WERI-Rb-1 (cell line): ENCODE data around the gene PNPLA1.

Experiments used
- DNase-seq: peaks from one replicate; pipeline ENCODE4 v3.0.0-alpha.2; 2020
- H3K27ac ChIP-seq: fragments of 250-450 bp; sonication (Bioruptor Pico); 2 replicates; pipeline ENCODE4 v1.5.1; 2020; ENCODE audit warnings: mild to moderate bottlenecking, moderate library complexity
- H3K27me3 ChIP-seq: fragments of 250-450 bp; sonication (Bioruptor Pico); 2 replicates; pipeline ENCODE4 v1.5.1; 2021; ENCODE audit warnings: mild to moderate bottlenecking, low read depth, moderate library complexity; ENCODE audit not compliant: insufficient read depth, severe bottlenecking
- H3K36me3 ChIP-seq: fragments of 250-450 bp; sonication (Bioruptor Pico); 2 replicates; pipeline ENCODE4 v1.5.1; 2020; ENCODE audit warnings: mild to moderate bottlenecking, moderate library complexity
- H3K4me3 ChIP-seq: 2 replicates; pipeline ENCODE4 v1.5.1; 2011; ENCODE audit warnings: low read depth, mild to moderate bottlenecking, control low read depth, low read length
- H3K9me3 ChIP-seq: fragments of 250-450 bp; sonication (Bioruptor Pico); 2 replicates; pipeline ENCODE4 v1.5.1; 2021; ENCODE audit warnings: mild to moderate bottlenecking, moderate library complexity; ENCODE audit not compliant: severe bottlenecking
- CTCF ChIP-seq: IDR thresholded peaks from 2 replicates; pipeline ENCODE4 v1.5.1; 2011; ENCODE audit warnings: low read depth, mild to moderate bottlenecking, control low read depth, inconsistent platforms, low read length

PNPLA1 gene

GRCh38 chr6:36308514-36308913 lies 38.7 kb downstream of the PNPLA1 start:
- Histone ChIP-seq H3K9me3 (no peaks in the 10 kb centered on the region), H3K27me3 (no peaks in the 10 kb centered on the region), H3K27ac (no peak overlapping the region), H3K4me3 (no peak overlapping the region), H3K36me3 (no peaks in the 10 kb centered on the region)
- DNase-seq, result no peak
- TF ChIP-seq CTCF, result no peak

- TF ChIP-seq CTCF, result no peak
- no peaks in the 10 kb centered on the region for H3K36me3 ChIP-seq
- no peak overlapping the region for H3K27ac ChIP-seq
- H3K27me3 ChIP-seq, result no peaks in the 10 kb centered on the region
- no peak overlapping the region for H3K4me3 ChIP-seq
- no peak for DNase-seq
- no peaks in the 10 kb centered on the region for H3K9me3 ChIP-seq
Observed at GRCh38 chr6:36309203-36309602, 39.3 kb downstream of the PNPLA1 start.

- TF ChIP-seq CTCF, result no peak
- Histone ChIP-seq H3K4me3 (no peak overlapping the region), H3K27me3 (no peaks in the 10 kb centered on the region), H3K27ac (no peak overlapping the region), H3K36me3 (no peaks in the 10 kb centered on the region), H3K9me3 (no peaks in the 10 kb centered on the region)
- no peak for DNase-seq
Observed at GRCh38 chr6:36309900-36310299, 40.0 kb downstream of the PNPLA1 start.

GRCh38 chr6:36312854-36313648 lies 43.2 kb downstream of the PNPLA1 start:
- H3K27ac ChIP-seq, result no peak overlapping the region
- no peak overlapping the region for H3K4me3 ChIP-seq
- H3K36me3 ChIP-seq, result no peaks in the 10 kb centered on the region
- no peak for TF ChIP-seq CTCF
- DNase-seq, result no peak
- no peaks in the 10 kb centered on the region for H3K9me3 ChIP-seq
- H3K27me3 ChIP-seq, result no peaks in the 10 kb centered on the region

GRCh38 chr6:36313649-36313936 lies 43.7 kb downstream of the PNPLA1 start:
- H3K9me3 ChIP-seq, result no peaks in the 10 kb centered on the region
- H3K27ac ChIP-seq, result no peak overlapping the region
- no peak for TF ChIP-seq CTCF
- DNase-seq, result no peak
- no peak overlapping the region for H3K4me3 ChIP-seq
- H3K27me3 ChIP-seq, result no peaks in the 10 kb centered on the region
- H3K36me3 ChIP-seq, result no peaks in the 10 kb centered on the region
